Small intestine (tissue), 16 donors: ENCODE data around the gene ETFB. TPM values are rescaled to one million over a fixed set of nuclear protein-coding genes. Genes with fewer than 3 reads are reported as not detected.
"Not testable (repeated sequence)": the region's sequence is repeated elsewhere in the genome, so short reads cannot be mapped to it uniquely, and the experiment has no call there.

Experiments used
- DNase-seq, 2 donors: peaks; one replicate each; pipeline versions ENCODE4 v3.0.0 to v3.0.0-alpha.2; 2013
- FAIRE-seq: peaks from 2 replicates; lab custom pipeline; 2012; peaks lifted over from hg19 to GRCh38; lab: Jason Lieb, UNC
- H3K27ac ChIP-seq, 3 donors: one replicate each; pipeline ENCODE4 v1.5.1; 2013; ENCODE audit warnings: low read length in 2 of 3, mild to moderate bottlenecking in 2 of 3, control low read depth in 1 of 3, inconsistent platforms in 1 of 3, low read depth in 1 of 3, moderate library complexity in 1 of 3
- H3K27me3 ChIP-seq, 3 donors: one replicate each; pipeline ENCODE4 v1.6.1; 2013; ENCODE audit warnings: low read length in 3 of 3, inconsistent platforms in 1 of 3; ENCODE audit not compliant: control insufficient read depth in 3 of 3, insufficient read depth in 3 of 3
- H3K36me3 ChIP-seq, 3 donors: one replicate each; pipeline ENCODE4 v1.6.1; 2013; ENCODE audit warnings: low read length in 3 of 3, inconsistent platforms in 1 of 3, low read depth in 1 of 3, mild to moderate bottlenecking in 1 of 3, moderate library complexity in 1 of 3; ENCODE audit not compliant: control insufficient read depth in 3 of 3, insufficient read depth in 2 of 3
- H3K4me1 ChIP-seq, 3 donors: one replicate each; pipeline ENCODE4 v1.6.1; 2013; ENCODE audit warnings: low read length in 2 of 3, inconsistent platforms in 1 of 3, low read depth in 1 of 3, mild to moderate bottlenecking in 1 of 3, moderate library complexity in 1 of 3; ENCODE audit not compliant: control insufficient read depth in 3 of 3, insufficient read depth in 2 of 3
- H3K4me3 ChIP-seq, 3 donors: one replicate each; pipeline ENCODE4 v1.5.1; 2013; ENCODE audit warnings: low read length in 3 of 3, control low read depth in 1 of 3, inconsistent platforms in 1 of 3, low read depth in 1 of 3, mild to moderate bottlenecking in 1 of 3, moderate library complexity in 1 of 3
- H3K9me3 ChIP-seq, 2 donors: one replicate each; pipeline ENCODE4 v1.6.1; 2013; ENCODE audit warnings: low read depth in 1 of 2, low read length in 1 of 2; ENCODE audit not compliant: control insufficient read depth in 2 of 2, insufficient read depth in 1 of 2
- WGBS, 3 donors: extraction: QIAGEN DNeasy Blood & Tissue Kit; methylation state at CpG; one replicate each; pipeline ENCODE4 v1.1.7; 2013; 5-methylcytosine and 5-hydroxymethylcytosine counted together
- long read RNA-seq, 10 donors: transcript quantifications; one replicate each; lab custom pipeline, GENCODE V29; 2026
- polyA plus RNA-seq, 4 donors: library from polyadenylated mRNA; stranded (reverse) in 3 of 4; unstranded in 1 of 4; fragments of 200-250 nt in 3 of 4; fragments of 120-200 nt in 1 of 4; gene quantifications; one replicate each; pipeline versions ENCODE4 v1.2.1 to v1.2.3, GENCODE V29; 2013
- donor health status: healthy with polysubstance abuse.
- donor health status: control.
- donor health status: control.
- donor health status: Bipolar disorder and iron deficiency.
- donor health status: healthy.

ETFB gene
- 100 to 1,000 TPM; 178 to 412 (median 249) TPM for polyA plus RNA-seq
- long read RNA-seq, donor 1, transcript ETFB-201 (6 exons, 900 nt) = major isoform, 235 of 456 reads
- long read RNA-seq, donor 1, transcript ETFB-202 (5 exons, 3,551 nt) = minor isoform, 16 of 456 reads
- long read RNA-seq, donor 1, transcript ETFB-203 (4 exons, 603 nt) = minor isoform, 10 of 456 reads
- long read RNA-seq, donor 1, partial matches to known transcripts = 189 of 456 reads
- long read RNA-seq, donor 1, other reads (novel, unspliced or antisense) = 5 of 456 reads
- long read RNA-seq, donor 2, transcript ETFB-201 (6 exons, 900 nt) = major isoform, 64 of 99 reads
- long read RNA-seq, donor 2, partial matches to known transcripts = 32 of 99 reads
- long read RNA-seq, donor 2, other reads (novel, unspliced or antisense) = 0 of 99 reads
- long read RNA-seq, donor 3, transcript ETFB-202 (5 exons, 3,551 nt) = minor isoform, 9 of 211 reads
- long read RNA-seq, donor 3, transcript ETFB-201 (6 exons, 900 nt) = major isoform, 95 of 211 reads
- long read RNA-seq, donor 3, partial matches to known transcripts = 106 of 211 reads
- long read RNA-seq, donor 3, other reads (novel, unspliced or antisense) = 0 of 211 reads
- long read RNA-seq, donor 4, partial matches to known transcripts = 0 of 5 reads
- long read RNA-seq, donor 4, other reads (novel, unspliced or antisense) = 0 of 5 reads
- long read RNA-seq, donor 5, transcript ETFB-202 (5 exons, 3,551 nt) = minor isoform, 8 of 89 reads
- long read RNA-seq, donor 5, transcript ETFB-201 (6 exons, 900 nt) = major isoform, 47 of 89 reads
- long read RNA-seq, donor 5, partial matches to known transcripts = 33 of 89 reads
- long read RNA-seq, donor 5, other reads (novel, unspliced or antisense) = 0 of 89 reads
- long read RNA-seq, donor 6, transcript ETFB-202 (5 exons, 3,551 nt) = minor isoform, 7 of 200 reads
- long read RNA-seq, donor 6, transcript ETFB-201 (6 exons, 900 nt) = major isoform, 103 of 200 reads
- long read RNA-seq, donor 6, partial matches to known transcripts = 89 of 200 reads
- long read RNA-seq, donor 6, other reads (novel, unspliced or antisense) = 0 of 200 reads
- long read RNA-seq, donor 7, transcript ETFB-202 (5 exons, 3,551 nt) = minor isoform, 9 of 446 reads
- long read RNA-seq, donor 7, transcript ETFB-201 (6 exons, 900 nt) = major isoform, 236 of 446 reads
- long read RNA-seq, donor 7, transcript ETFB-203 (4 exons, 603 nt) = minor isoform, 9 of 446 reads
- long read RNA-seq, donor 7, partial matches to known transcripts = 192 of 446 reads
- long read RNA-seq, donor 7, other reads (novel, unspliced or antisense) = 0 of 446 reads
- long read RNA-seq, donor 8, transcript ETFB-201 (6 exons, 900 nt) = major isoform, 6 of 15 reads
- long read RNA-seq, donor 8, partial matches to known transcripts = 9 of 15 reads
- long read RNA-seq, donor 8, other reads (novel, unspliced or antisense) = 0 of 15 reads
- long read RNA-seq, donor 9, transcript ETFB-201 (6 exons, 900 nt) = major isoform, 19 of 51 reads
- long read RNA-seq, donor 9, partial matches to known transcripts = 27 of 51 reads
- long read RNA-seq, donor 9, other reads (novel, unspliced or antisense) = 0 of 51 reads
- long read RNA-seq, donor 10, transcript ETFB-202 (5 exons, 3,551 nt) = minor isoform, 12 of 157 reads
- long read RNA-seq, donor 10, transcript ETFB-201 (6 exons, 900 nt) = major isoform, 81 of 157 reads
- long read RNA-seq, donor 10, partial matches to known transcripts = 61 of 157 reads
- long read RNA-seq, donor 10, other reads (novel, unspliced or antisense) = 0 of 157 reads

GRCh38 chr19:51365965-51366388 lies at the start of gene ETFB:
TSS of gene ETFB (minus strand) at chr19:51366388. CDS start at chr19:51366326, 62 bp downstream.
- Histone ChIP-seq H3K36me3 (peaks cover 0 to 11% (median 0%) of the 10 kb centered on the region in 3 donors), H3K27ac (peak within 1 kb of the TSS; percentile 94 to 97 (median 97)), H3K27me3 (no peaks in the 10 kb centered on the region), H3K4me1 (peaks cover 0 to 40% (median 3%) of the 10 kb centered on the region in 3 donors), H3K9me3 (no peaks in the 10 kb centered on the region), H3K4me3 (peak within 1 kb of the TSS; percentile 63 to 98 (median 81))
- 0 to 1% (median 0%) methylated on average over 27 of the region's 27 CpGs for WGBS, 3 donors
- FAIRE-seq (no peak), DNase-seq (no peak)

DNA sequence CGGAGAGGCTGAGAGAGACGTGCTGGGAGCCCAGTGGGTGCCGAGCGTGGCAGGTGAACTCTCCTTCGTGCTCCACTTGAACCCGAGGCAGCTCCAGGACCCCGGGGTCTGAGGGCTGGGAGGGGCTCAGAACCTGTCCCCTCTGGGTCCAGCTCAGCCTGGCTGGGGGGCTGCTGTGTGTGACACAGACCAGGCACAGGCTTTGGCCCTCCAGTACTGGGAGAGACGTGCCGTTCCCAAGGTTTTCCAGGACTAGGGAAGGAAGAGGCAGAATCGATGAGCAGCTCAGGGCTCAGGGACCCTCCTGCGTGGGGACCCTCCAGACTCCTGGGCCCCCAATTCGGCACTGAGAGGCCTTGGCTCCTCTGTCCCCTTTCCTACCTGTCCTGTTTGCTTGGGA lies 49.0 kb upstream of the ETFB start:
- Histone ChIP-seq H3K9me3 (no peaks in the 10 kb centered on the region), H3K27ac (no peak overlapping the region), H3K4me3 (no peak overlapping the region), H3K4me1 (no peaks in the 10 kb centered on the region), H3K36me3 (peaks cover 0 to 2% (median 0%) of the 10 kb centered on the region in 3 donors), H3K27me3 (peaks cover 0 to 1% (median 0%) of the 10 kb centered on the region in 3 donors)
- 79 to 86% (median 84%) methylated on average over 11 to 12 of the region's 12 CpGs for WGBS, 3 donors
- DNase-seq (no peak), FAIRE-seq (no peak)

DNA sequence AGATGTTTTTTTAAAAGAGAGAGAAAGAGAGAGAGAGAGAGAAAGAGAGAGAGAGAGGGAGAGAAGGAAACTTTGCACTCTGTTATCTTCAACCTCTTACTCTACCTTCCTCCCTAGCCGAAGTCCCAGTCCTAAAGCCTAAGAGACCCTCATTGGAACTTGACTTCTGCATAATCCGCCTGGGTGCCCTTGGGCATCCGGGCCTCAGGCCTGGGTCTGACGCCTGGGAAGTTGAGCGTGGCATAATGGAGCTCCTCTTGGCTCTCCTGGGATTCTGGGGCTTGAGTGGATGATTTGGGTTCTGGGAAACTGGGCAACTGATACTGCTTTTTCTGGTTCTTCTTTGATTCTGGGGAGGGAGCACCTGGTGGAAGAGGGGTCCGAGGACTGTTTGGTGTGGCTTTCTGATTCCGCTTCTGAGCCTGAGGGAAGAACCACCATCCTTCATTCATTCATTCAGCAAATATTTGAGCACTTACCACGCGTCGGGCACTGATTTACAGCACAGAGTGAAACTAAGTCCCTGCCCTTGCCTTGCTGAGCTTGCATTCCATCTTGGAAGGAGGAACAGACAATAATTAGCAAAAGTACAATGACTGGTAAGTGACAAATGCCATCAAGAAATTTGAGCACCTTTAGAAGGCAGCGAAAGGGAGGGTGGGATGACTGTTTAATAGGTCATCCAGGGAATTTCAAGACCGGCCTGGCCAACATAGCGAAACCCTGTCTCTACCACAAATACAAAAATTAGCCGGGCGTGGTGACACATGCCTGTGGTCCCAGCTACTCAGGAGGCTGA lies 45.0 kb upstream of the ETFB start:
- no peak overlapping the region for H3K27ac ChIP-seq
- H3K4me3 ChIP-seq = no peak overlapping the region
- WGBS, 3 donors = 85 to 90% (median 87%) methylated on average over 15 of the region's 15 CpGs
- DNase-seq (no peak), FAIRE-seq (no peak)
- H3K27me3 ChIP-seq = no peaks in the 10 kb centered on the region
- no peaks in the 10 kb centered on the region for H3K9me3 ChIP-seq
- H3K36me3 ChIP-seq = peaks cover 0 to 2% (median 0%) of the 10 kb centered on the region in 3 donors
- no peaks in the 10 kb centered on the region for H3K4me1 ChIP-seq

DNA sequence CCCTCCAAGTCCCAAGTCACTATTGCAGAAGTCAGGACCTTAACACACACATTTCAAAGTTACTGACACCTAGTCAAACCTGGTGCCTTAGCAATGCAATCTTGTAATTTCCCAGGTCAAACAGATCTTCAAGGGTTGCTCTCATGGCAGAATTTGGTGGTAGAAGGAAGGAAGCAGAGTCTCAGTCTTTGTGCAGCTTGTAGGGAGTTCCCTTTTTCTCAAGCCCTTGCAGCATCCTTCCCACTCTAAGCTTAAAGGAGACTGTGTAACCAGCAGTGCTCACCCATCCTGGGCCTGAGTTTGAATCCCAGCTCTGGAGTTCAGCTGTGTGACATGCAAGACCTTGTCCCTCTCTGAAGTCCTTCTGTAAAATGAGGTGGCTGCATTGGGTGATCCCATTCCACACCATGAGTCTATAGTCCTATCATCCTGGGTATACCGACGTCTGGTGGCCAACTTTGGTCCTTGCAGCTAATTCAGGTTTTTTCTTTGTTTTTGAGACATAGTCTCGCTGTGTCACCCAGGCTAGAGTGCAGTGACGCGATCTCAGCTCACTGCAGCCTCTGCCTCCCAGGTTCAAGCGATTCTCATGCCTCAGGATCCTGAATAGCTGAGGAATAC lies 41.4 kb upstream of the ETFB start:
- Histone ChIP-seq H3K36me3 (peaks cover 0 to 8% (median 0%) of the 10 kb centered on the region in 3 donors), H3K4me3 (no peak overlapping the region), H3K27me3 (no peaks in the 10 kb centered on the region), H3K27ac (no peak overlapping the region), H3K4me1 (no peaks in the 10 kb centered on the region), H3K9me3 (peaks cover 2 to 16% of the 10 kb centered on the region in 2 donors)
- DNase-seq (peak; percentile 59 to 62), FAIRE-seq (no peak)
- 21 to 34% (median 21%) methylated on average over 6 of the region's 6 CpGs for WGBS, 3 donors

- Histone ChIP-seq H3K4me3 (no peak overlapping the region), H3K36me3 (peaks cover 0 to 6% (median 0%) of the 10 kb centered on the region in 3 donors), H3K4me1 (no peaks in the 10 kb centered on the region), H3K27me3 (no peaks in the 10 kb centered on the region), H3K9me3 (peaks cover 5 to 27% of the 10 kb centered on the region in 2 donors), H3K27ac (no peak overlapping the region)
- FAIRE-seq = no peak
- WGBS, 3 donors = 95 to 98% (median 96%) methylated on average over 9 of the region's 9 CpGs
- DNase-seq = no peak
Measured at GRCh38 chr19:51402117-51402516, 35.9 kb upstream of the ETFB start.

- H3K9me3 ChIP-seq = peaks cover 5 to 27% of the 10 kb centered on the region in 2 donors
- H3K4me3 ChIP-seq, FAIRE-seq, DNase-seq, H3K4me1 ChIP-seq, H3K27ac ChIP-seq, H3K36me3 ChIP-seq, H3K27me3 ChIP-seq: not testable (repeated sequence)
- 86 to 90% (median 88%) methylated on average over 7 of the region's 7 CpGs for WGBS, 3 donors
Measured at GRCh38 chr19:51399936-51400335, 33.7 kb upstream of the ETFB start.
